ENCODE results near the gene COPZ2.
"Not testable (repeated sequence)": the region's sequence is repeated elsewhere in the genome, so short reads cannot be mapped to it uniquely, and the experiment has no call there.

COPZ2 gene

DNA sequence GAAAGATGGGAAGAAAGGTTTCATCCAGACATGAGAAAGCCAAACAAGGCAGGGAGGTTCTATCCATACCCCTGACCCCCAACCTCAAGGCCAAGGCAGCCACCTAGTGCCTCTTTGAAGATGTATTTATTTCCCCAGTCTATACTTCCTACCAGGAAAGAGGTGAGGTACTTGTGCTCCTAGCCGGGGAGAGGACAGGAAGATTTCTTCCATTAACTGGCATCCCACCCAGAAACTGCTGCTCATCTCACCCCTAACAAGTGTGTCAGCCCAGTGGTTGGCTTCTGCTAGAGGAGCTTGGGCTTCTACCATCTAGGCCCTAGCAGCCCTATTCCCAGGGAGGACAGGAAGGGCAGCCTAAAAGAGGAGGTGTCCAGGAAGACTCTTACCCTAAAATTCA is 8.9 kb downstream of the COPZ2 start:
- no peak for DNase-seq

DNA sequence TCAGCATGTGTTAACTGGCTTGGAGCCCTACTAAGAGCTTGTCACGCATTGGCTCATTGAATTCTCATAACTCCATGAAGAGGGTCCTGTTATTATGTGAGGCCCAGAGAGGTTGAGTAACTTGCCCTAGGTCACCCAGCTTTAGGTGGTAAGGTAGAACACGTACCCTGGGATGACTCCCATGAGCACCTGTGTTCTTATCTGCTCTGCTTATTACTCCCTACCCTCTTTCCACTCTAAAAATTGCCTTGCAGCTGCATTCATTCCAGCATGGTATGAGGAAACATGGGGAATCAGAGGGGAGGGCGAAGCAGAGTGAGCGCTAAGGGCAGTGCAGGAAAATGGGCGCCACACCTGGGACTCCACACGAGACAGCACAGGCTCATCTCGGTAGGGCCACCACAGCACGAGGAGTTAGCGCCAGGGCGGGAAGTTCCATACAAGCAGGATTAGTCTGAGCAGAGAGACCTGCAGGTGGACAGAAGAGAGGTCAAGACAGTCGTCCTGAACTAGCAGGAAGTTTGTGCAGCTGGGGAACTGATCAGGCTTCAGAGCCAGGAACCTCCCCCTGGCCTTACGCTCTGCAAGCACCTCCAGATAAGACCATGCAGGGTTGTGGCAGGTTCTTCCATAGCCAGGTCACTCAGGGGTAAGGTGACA is 10.1 kb downstream of the COPZ2 start:
- DNase-seq = no peak

DNA sequence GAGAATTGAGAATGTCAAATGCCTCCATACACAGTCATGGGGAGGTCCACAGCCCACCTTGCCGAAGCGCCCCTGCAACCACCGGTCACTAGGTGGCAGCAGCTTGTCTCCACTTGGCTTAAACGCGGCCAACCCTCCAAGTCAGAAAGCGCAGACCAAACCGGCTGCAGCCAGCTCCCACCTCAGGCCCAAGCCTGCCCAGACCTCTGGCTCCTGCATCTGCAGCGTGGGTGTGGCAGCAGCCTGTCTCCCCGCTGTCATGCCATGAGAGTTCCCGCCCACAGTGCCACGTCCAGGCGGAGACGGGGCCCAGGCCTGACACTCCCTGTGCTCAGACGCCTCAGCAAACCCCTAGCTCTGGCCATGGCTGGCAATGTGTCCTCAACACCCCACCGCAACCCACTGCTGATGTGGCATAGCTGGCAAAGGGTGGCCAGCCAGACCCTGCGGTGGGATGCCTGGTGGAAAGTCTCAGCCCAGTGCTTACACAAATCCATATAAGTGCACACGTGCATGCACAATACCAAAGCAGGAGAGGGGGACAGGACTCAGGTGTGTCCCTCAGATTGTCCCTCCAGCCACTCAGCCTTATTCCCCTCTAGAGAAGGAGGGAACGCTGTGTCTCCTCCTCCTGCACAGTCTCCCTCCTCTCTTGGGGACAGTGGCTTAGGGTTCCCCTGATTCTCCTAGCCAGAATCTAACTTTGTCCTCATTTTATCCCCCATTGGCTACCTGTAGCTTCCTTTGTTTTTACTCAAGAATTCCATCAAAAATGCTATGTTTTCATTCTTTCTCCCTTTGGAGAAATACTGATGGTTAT is 10.9 kb downstream of the COPZ2 start:
- peak; percentile 40 to 77 for DNase-seq

DNA sequence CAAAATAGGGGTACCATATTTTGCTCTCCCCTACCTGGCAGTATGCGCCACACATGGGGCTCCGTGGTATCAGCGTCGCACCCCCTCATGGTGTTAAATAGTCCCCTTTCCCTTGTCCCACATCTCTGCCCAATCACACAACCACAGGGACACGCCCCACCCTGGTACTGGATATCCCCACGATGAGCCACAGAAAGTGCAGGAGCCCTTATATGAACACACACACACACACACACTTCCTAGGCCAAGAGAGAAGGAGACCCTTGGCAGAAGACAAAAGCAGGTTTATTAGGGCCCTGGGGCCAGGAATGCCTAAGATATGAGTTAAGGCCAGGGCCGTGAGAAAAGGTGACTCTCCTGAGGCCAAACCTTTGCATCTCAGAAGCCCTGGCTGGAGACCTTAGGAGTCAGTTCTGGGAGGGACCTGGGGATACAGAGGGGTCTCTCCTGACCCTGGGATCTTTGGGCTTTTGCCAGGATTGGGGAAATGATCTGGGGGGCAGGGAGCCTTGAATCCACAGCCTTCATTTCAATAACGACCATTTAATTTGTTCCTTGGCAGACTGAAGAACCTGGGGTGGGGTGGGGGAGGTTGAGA is 11.6 kb downstream of the COPZ2 start:
- no peak for DNase-seq

DNA sequence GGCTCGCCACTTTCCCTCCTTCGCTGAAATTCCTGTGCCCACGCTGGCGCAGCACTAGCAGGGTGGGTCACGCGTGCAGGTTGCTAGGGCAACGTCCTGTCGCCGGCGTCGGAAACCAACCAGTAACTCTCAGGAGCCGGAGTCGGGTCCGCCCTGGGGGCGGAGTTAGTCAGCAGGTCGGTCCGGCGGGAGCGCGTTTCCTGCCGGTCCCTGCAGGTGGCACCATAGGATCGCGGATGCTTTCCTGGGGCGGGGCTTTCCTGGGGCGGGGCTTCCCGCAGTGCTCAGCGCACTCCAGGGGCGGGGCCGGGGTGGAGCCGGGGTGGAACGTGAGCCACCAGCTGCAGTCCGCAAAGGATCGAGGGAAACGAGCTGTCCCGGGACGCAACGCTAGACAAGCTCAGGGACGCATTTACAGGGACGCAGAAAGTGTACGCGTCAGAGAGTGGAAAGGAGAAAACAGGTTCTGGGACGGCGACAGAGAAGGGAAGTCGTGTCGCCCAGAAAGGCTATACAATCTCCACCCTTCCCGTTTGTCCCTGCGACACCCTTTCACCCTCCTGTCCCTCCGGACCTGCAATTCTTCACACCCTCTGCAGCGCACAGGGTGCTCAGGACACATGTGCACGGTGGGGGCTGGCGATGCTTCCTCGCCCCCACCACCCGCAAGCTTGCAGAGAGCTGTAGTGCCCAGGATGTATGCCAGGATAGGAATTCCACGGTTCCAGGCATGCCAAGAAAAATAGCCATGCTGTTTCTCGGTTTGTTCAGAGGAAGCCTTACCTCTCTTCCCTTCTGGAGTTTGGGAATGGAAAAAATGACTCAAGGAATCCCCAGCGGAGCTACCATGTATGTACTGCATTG is 12.3 kb downstream of the COPZ2 start:
- peak; percentile 86 to 98 for DNase-seq

DNA sequence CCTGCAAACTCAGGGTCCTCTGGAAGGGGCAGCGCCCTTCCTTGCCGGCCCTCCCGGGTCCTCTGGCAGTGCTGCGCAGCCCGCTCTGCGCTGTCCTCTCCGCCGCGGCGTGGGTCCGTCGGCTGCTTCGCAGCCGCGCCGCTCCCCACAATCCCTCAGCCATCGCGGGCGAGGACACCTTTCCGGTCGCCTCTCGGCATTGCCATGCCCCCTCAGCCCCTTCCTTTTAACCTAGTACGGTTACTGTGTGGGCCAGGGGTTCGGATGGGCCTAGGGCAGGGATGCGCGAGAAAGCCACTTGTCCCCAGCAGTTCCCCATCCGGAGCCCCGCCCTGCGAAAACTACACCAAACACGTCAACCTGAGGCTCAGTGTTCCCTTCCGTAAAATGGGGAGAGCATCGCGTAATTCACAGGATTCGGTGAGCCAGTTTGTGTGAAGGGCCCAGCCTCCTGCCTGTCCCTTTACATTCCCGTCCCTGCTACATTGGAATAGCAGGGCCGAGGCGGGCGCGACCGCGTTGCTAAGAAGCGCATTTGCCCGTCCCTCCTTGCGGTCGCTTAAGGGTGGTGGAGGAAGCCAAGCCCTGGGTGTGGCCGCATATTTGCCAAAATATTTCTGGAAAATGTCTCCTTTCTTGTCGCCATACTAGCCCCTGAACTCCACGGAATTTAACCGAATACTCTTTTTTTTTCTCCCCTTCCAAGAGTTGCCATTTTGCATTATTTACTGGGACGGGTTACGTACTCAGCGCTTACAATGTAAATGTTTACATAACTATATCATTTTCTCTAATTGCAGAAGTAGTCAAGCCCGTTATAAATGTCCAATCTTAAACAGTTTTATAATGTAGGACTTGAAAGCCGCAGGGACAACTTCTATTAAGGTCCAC is 13.2 kb downstream of the COPZ2 start:
- peak in 1 of 2 experiments; percentile 62 for DNase-seq

DNA sequence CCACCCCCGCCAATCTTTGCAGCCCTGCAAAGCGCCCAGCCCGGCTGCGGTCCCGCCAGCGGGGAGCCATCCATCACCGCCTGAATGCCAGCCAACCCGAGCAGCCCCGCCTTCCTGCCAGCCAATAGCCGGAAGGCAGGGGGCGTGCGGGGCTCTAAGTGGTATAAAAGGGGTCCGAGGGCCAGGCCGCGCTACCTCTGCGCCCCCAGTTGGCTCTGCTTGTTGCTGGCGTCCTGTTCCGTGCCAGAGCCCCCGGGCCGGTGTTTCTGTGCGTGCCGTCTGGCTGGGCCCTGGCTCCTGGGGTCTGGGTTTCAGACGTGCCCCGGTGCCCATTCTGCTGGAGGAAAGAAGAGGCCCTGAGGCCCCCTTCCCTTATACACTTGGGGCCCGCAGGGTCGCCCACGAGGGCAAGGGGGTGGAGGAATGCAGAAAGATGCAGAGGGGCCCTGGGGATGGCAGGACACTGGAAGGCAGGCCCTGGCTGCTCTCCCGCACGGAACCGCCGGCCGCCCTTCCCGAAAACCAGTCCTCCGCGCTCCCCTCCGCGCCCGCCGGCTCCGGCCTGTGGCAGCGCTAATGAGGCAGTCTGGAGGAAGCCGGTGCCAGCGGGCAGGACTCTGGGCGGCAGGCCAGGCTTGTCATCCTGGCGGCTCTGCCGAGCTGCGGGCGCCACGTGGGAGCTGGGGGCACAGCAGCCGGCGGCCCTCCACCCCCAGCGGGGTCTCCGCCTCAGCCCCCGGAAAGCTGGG is 14.0 kb downstream of the COPZ2 start:
- peak; percentile 74 to 92 for DNase-seq

DNA sequence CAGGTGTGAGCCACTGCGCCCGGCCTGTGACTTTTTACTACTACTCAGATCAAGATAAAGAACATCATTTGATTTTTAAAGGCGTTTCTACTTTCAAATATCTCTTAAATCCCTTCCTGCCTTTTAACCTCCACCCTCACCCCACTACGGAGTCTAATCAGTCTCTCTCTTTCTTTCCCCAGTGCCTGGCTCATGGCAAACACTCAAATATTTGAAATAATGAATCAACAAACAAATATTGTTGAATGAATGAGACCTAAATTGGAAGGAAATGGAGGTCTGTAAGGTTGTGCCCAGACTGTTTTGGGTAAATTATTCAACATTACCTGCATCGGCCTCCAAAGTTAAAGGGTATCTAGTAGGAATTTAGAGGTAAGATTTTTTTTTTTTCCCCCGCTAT is 14.7 kb downstream of the COPZ2 start:
- no peak for DNase-seq

DNA sequence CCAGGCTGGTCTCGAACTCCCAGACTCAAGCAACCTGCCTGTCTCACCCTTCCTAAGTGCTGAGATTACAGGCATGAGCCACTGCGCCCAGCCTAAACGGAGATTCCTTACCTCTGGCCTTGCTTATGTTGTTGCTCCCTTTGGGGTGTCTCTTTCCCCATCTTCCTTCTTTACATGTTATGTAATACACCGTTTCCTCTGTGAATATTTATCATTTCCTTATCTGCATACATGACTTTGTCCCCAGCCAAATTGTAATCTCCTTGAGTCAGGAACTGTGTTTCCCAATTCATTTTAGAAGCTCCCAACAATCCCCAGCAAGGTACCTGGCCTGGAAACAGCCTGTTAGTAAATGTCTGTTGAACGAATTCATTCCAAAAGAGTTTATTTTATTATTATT is 15.7 kb downstream of the COPZ2 start:
- DNase-seq = no peak

DNA sequence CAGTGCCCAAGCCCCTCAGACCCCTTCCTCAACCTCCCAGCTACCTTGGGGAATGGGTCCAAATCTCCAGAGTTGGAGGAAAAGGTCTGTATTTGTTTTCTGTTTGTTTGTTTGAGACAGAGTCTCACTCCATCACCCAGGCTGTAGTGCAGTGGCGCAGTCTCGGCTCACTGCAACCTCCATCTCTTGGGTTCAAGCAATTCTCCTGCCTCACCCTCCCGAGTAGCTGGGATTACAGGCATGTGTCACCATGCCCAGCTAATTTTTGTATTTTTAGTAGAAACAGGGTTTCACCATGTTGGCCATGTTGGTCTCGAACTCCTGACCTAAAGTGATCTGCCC is 19.8 kb downstream of the COPZ2 start:
- not testable (repeated sequence) for DNase-seq

DNA sequence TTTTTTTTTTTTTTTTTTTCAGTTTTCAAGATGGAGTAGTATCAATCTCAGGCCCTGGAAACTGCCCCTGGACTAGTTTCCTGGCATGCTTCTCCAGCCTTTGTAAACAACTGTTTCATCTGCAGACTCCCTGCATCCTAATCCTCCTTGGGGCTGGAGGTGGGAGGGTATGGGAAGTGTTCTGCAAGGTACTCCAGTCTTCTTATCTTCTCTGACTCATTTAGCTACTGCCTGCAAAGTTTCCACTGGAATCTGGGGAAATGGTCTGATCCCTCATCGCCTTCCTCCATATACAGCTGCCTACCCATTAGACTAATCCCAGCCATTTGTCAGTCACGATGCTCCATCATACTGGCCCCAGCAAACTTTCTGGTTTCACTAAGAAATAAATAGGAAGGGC is 21.5 kb downstream of the COPZ2 start:
- DNase-seq = no peak

DNA sequence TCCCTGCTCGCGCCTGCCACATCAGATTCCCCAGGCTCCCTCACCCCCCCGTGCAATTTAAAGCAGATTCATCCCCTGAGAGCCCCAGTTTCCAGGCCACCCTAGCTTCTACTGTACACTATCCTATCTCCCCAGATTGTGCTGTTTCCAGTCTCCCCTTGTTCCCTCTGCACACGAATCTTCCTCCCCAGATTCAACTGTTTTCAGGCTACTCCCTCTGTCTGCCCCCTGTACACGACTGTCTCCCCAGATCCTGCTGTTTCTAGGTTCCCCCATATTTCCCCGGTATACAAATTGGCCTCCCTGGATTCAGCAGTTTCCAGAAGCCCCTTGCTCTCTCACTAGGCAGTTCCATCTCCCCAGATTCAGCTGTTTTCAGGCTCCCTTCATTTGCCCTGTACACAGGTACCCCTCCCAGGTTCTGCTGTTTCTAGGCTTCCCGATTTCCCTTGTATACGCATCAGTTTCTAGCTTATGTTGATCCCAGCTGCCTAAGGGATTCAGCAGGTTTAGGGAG is 22.9 kb downstream of the COPZ2 start:
- no peak for DNase-seq

DNA sequence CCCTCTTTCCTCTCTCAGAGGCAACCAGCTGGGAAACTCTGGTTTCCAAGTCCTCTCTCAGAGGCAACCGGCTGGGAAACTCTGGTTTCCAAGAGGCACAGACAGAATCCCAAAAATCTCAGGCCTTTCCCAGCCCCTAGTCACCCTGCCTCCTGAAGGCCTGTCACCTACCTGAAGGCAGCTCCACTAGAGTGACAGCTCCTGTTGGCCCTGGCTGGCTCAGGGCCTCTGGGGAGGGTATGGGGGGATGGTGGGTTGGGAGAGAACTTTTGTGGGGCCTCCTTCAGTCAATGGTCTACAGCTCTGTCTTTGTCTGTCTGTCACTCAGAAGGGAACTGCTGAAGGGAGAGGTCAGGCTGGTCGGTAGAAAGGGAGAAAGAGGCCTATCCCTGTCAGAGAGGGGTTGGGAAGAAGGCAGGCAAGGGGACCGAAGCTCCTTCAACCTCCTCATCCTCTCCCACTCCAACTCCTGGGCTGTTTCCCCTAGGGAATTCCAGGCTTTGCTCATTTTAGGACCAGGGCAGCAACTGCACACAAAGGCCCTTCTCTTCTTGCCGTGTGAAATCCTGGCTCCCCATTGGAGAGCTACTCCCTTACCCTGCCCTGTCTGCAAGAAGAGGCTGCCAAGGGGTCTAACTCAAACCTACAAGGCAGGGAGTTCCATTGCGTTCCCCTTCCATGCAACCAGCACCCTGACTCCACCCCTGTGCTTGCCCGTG is 23.6 kb downstream of the COPZ2 start:
- no peak for DNase-seq

DNA sequence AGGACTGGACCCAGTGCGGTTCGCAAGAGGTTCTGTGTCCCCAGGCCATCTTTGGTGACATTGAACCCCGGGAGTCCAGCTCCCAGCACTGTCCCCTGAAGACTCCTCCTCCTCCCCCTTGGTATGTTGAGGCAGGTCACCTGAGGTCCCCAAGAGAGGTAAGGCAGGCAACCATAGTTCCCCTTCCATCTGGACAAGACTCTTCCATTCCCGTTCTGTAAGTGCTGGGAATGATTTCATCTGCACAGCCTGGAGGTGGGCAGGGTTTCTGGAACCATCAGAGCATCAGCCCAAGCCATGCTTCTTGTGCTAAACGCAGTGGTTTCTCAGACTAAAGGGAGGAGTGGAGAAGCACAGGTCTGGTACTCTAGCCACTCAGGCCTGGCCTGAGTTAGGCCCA is 24.9 kb downstream of the COPZ2 start:
- no peak for DNase-seq

DNA sequence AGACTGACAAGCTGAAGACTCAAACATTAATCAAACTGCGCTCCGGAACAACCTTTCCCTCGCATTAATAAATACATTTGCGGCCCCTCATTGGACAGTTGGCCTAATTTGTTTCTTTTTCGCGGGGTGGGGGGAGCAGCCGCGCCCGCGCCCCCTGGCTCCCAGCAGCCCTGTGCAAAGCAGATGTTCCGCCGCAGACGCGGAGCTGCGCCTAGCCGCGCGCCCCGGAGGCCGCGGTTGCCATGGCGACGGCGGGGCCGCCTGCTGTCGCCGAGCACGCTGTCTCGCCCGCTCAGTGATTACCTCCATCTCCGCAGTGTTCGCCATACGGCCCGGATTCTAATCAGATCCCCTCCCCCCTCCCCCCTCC is 25.5 kb downstream of the COPZ2 start:
- peak in 1 of 2 experiments; percentile 84 for DNase-seq

DNA sequence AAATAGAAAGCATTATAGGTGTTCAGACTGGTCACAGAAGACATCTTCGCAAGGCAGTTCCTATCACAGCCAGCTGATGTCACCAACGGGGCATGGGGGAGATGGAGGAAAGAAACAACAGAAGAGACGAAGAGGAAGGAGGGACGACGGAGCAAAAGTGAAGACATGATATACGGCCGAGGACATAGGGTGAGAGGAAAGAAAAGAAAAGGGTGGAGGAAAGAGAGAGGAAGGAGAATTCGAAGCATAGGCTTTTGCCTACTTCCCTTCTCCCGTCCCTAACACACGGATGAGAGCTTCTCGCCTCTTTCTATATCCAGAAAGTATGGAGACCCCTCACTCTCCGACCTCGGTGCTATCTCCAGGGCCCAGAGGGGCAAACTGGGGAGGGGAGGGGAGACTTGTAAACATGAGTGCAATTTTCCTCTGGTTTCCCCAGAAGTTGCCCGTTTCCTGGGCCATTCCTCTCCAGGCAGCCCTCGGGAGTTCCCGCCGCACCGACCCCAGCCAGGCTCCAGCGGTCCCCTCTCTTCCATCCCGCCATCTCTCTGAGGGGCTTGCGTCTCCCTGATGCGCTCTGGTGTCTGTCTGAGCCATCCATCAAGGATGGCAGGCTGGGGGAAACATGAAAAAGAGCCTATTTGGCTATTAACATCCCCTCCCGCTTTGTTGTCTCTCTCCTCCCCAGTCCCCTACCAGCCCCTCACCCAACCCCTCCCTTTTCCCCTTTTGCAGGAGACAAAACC is 26.0 kb downstream of the COPZ2 start:
- DNase-seq = peak in 1 of 2 experiments; percentile 13

DNA sequence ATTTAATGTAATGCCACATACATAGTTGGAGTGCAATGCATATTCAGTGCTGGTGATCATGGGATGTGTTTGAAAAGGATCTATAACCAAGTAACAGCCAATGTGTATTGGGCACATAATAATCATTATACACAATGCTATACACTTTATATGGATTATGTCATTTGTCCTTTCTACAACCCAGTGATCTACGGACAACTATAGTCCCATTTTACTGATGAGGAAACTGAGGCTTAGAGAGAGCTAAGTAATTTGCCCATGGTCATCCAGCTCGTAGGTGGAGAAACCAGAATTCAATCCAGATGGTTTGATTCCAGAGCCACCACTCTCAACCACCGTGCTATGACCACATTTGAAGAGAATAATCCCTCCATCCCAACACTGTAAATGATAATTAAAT is 27.4 kb downstream of the COPZ2 start:
- DNase-seq = no peak

DNA sequence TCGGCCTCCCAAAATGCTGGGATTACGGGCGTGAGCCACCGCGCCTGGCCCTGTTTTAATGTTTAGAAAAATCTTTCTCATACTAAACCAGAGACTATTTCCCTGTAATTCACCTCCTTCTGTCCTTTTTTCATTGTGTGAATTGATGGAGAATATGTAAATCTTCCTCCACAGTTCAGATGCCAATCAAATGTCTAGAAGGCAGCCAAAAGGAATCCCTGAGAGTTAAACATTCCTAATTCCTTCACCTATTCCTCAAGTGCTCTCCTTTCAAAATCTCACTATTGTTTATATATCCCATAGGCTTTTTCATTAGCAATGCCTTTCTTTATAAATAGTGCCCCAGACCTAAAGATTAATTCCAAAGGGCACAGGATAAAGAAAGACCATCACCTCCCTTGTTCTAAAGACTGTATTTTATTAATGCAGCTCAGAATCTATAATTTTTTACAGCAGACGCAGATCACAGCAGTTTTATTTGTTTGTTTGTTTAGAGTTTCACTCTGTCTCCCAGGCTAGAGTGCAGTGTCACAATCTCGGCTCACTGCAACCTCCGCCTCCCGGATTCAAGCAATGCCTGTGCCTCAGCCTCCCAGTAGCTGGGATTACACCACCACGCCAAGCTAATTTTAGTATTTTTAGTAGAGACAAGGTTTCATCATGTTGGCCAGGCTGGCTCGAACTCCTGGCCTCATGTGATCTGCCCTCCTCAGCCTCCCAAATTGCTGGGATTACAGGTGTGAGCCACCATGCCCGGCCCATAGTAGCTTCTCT is 30.5 kb downstream of the COPZ2 start:
- no peak for DNase-seq

DNA sequence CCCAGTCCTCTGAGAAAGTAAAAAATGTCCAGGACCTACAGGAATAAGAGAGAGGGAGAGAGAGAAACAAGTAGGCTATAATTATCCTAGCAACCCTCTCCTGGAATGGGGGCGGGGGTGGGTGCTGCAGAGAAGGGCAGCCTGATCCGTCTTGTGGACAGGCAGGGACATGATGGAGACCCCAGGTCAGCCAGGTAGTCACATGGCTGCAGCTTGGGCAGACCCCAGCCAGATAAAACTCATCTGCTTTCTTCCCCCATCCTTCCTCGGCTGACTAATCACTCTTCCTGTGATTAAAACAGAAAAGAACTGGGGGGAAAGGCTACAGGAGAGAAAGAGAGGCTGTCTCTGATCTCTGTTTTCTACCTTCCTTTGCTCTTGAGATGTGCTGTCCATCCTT is 32.6 kb downstream of the COPZ2 start:
- no peak for DNase-seq
